H1 (cell line): ENCODE measurements around the gene CACNA2D1. TPM values are rescaled to one million over a fixed set of nuclear protein-coding genes. Genes with fewer than 3 reads are reported as not detected.

Source experiments
- ATF3 ChIP-seq: IDR thresholded peaks from 2 replicates; pipeline ENCODE4 v1.6.1; 2011; ENCODE audit warnings: low read depth, mild to moderate bottlenecking, low read length; ENCODE audit not compliant: insufficient read depth
- CREB1 ChIP-seq: IDR thresholded peaks from 2 replicates; pipeline ENCODE4 v1.6.1; 2012; ENCODE audit warnings: inconsistent platforms
- GTF2F1 ChIP-seq: IDR thresholded peaks from 2 replicates; pipeline ENCODE4 v1.6.1; 2012; ENCODE audit warnings: low read depth, low read length, improper control_type of control experiment, borderline replicate concordance
- JUND ChIP-seq: IDR thresholded peaks from 2 replicates; pipeline ENCODE4 v1.6.1; 2011; ENCODE audit warnings: mild to moderate bottlenecking, improper control_type of control experiment, low read length
- RXRA ChIP-seq: IDR thresholded peaks from 2 replicates; pipeline ENCODE4 v1.6.1; 2011; ENCODE audit warnings: low read depth, mild to moderate bottlenecking, low read length, moderate library complexity; ENCODE audit not compliant: insufficient read depth
- SAP30 ChIP-seq: fragments of 300-600 bp; sonication (generic); IDR thresholded peaks from 2 replicates; pipeline ENCODE4 v1.7.1; 2012; ENCODE audit warnings: low read length, moderate library complexity, mild to moderate bottlenecking, inconsistent platforms; ENCODE audit not compliant: insufficient read depth, insufficient replicate concordance
- ZNF274 ChIP-seq: IDR thresholded peaks from 2 replicates; pipeline ENCODE4 v1.7.0; 2012; ENCODE audit warnings: low read length, borderline replicate concordance; ENCODE audit errors: extremely low read depth
- polyA plus RNA-seq, 7 experiments: library from polyadenylated mRNA; depleted of rRNA in 3 of 7; stranded (reverse) in 5 of 7; unstranded in 2 of 7; fragments of >200 nt in 5 of 7; fragments of 200-250 nt in 2 of 7; gene quantifications; 1 replicate in 5 of 7; 2 replicates in 1 of 7; 4 replicates in 1 of 7; pipeline versions ENCODE4 v1.2.1 to v1.2.3, GENCODE V29; 2011 to 2013; ENCODE audit warnings: missing spikeins in 2 of 7, mixed read lengths in 2 of 7
- total RNA-seq: library from RNA; stranded (reverse); fragmentation: NEBNext Ultra II Directional; extraction: Animal tissue kit (Norgen Biotek cat#: 25700); gene quantifications from 2 replicates; pipeline ENCODE4 v1.2.1, GENCODE V29; 2021

The CACNA2D1 gene
- total and polyA plus RNA-seq, 2 of the 8 experiments (the other 6 are each of a cell fraction or from before 2014, with no cell fraction given) = 4.3 to 27.3 TPM

- no peak for TF ChIP-seq RXRA
- TF ChIP-seq GTF2F1 = no peak
- TF ChIP-seq SAP30 = no peak
- peak; percentile 51 for TF ChIP-seq CREB1
- TF ChIP-seq ATF3 = no peak
- no peak for TF ChIP-seq ZNF274
- no peak for TF ChIP-seq JUND
These were observed at the start of gene CACNA2D1 (continued) for GRCh38 chr7:82443547-82444219.
